C1 segment of cervical spinal cord (tissue), 14 donors: ENCODE measurements around the gene UBQLNL.

ENCODE experiments used
- DNase-seq, 14 donors: peaks; one replicate each; lab custom pipeline; 2025; lab: John Stamatoyannopoulos, UW

Gene UBQLNL

GRCh38 chr11:5507933-5508305, 8.6 kb downstream of the UBQLNL start:
- no peak for DNase-seq

GRCh38 chr11:5507177-5507932, 9.1 kb downstream of the UBQLNL start:
- no peak for DNase-seq

DNA sequence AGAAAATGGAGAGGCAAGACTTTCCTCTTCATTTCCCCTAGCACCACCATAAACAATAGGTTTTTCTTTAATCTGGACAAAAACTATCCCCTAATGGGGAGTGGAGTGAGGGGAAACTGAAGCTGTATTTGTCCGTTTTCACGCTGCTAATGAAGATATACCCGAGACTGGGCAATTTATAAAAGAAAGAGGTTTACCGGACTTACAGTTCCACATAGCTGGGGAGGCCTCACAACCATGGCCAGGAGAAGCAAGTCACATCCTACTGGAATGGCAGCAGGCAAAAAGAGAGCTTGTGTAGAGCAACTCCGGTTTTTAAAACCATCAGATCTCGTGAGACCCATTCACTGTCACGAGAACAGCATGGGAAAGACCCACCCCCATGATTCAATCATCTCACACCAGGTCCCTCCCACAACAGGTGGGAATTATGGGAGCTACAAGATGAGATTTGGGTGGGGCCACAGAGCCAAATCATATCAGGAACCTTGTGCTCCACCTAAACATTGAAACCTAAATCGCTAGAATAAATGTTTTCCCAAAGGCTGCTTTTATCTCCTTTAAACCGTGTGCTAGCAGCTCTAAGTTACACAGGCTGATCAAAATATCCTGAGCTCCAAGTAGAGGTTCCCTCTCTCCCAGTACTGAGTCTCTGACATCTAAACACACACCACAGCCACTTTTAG, 11.0 kb downstream of the UBQLNL start:
- DNase-seq: no peak

DNA sequence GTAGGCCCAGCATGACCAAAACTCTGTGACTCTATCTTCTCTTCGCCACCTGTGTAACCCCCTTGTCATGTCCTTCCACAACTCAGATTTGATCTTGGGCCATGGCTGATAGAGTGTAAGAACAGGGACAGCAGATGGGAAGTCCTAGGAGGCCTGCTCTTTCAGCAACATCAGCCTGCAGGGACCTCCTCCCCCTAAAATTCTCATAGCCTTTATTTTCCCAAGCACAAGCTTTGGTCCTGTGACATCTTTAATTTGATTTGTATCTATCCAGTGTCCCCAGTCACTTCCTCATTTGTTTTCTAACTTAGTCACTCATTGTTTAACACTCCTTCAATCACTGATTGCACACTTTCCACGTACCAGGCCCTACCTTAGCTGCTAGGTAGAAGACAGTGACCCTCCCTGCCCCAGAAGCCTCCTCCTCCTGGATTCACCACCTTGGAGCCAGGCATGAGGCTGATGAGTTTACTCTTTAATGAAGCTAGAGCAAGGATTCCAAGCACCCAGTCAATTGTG, 12.0 kb downstream of the UBQLNL start:
- DNase-seq: no peak

GRCh38 chr11:5500393-5500801, 16.1 kb downstream of the UBQLNL start:
- DNase-seq: no peak

DNA sequence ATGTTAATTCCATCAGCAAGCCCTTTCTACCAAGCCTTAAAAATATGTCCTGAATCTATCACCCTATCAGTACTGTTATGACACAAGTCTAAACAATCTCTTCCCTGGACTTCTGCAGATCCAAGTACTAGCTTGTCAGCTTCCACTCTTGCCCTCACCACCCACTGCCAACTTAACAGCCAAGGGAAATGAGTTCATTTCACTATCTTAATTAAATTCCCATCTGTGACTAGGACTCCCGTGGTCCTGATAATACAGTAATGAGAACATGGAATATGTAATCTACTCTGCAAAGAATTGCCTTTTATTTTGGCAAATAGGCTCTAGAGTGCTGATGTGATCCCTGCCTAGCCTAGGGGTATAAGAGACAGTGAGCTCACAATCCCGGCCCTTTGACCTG, 16.8 kb downstream of the UBQLNL start:
- DNase-seq: peak in 1 of 14 donors; percentile 23

DNA sequence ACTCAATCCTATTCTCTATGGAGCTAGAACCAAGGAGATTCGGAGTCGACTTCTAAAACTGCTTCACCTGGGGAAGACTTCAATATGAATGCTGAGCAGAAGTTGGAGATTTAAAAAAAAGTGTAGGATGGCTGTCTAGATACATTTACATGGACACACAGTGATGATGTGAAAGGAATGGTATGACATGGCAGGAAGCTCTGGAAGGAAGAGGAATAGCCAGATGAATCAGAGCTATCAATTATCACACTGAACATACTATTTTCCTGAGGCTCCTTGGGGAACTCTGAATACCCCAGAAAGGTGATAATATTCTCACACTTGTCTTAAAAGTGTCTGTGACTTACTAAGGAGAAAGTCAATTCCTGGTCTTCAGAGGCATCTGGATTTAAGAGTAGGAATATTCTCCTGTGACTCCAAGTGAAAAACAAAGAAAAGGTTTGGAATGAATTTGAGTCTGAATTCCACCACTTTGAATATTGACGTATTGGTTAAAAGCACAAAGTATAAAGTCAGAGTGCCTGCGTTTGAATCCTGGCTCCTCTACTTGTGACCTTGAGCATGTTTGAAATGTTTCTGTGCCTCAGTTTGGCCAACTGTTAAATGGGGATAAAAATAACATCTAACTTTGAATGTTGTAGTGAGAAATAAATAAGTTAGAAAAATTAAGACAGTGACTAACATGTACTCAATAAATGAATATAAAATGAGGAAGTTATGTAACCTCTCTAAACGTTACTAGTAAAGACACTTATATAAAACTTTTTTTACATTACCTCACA, 26.7 kb downstream of the UBQLNL start:
- DNase-seq: no peak

- no peak for DNase-seq
Measured at GRCh38 chr11:5488798-5489399, 27.6 kb downstream of the UBQLNL start.

GRCh38 chr11:5488385-5488784, 28.1 kb downstream of the UBQLNL start, which contains the start of gene OR52D1:
Gene OR52D1 (plus strand): TSS chr11:5488685. CDS start chr11:5488707, 22 bp downstream.
- no peak for DNase-seq

GRCh38 chr11:5486421-5486820, 30.1 kb downstream of the UBQLNL start:
- DNase-seq: no peak

DNA sequence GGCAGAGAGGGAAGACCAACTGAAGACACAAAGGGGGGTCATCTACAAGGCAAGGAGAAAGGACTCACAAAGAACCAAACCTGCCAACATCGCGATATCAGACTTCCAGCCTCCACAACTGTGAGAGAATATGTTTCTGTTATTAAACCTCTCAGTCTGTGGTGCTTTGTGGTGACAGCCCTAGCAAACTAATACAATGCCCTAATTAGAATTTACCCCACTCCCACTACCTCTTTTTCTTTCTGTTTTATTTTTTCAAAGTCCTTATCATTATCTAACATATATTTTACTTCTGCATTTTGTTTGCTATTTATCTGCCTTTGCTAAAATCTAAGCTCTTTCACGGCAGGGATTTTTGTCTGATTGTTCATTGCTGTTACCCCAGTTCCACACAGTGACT, 30.5 kb downstream of the UBQLNL start:
- DNase-seq: no peak

- peak in 2 of 14 donors; percentile 1 to 7 for DNase-seq
Measured at GRCh38 chr11:5476186-5476819, 40.2 kb downstream of the UBQLNL start.

- no peak for DNase-seq
Measured at GRCh38 chr11:5473921-5474320, 42.6 kb downstream of the UBQLNL start.

- no peak for DNase-seq
Measured at GRCh38 chr11:5467527-5467926, 49.0 kb downstream of the UBQLNL start.
